GM12873 (cell line): ENCODE measurements around the gene WRAP53.
A peak's percentile ranks its signal among the peaks of the same experiment; 100 is the strongest.

Experiments used
- CTCF ChIP-seq: IDR thresholded peaks from 2 replicates; pipeline ENCODE4 v1.5.1; 2012; ENCODE audit warnings: low read depth, mild to moderate bottlenecking, moderate library complexity, low read length, control low read depth; ENCODE audit not compliant: insufficient read depth; ENCODE audit errors: missing control alignments

The WRAP53 gene

DNA sequence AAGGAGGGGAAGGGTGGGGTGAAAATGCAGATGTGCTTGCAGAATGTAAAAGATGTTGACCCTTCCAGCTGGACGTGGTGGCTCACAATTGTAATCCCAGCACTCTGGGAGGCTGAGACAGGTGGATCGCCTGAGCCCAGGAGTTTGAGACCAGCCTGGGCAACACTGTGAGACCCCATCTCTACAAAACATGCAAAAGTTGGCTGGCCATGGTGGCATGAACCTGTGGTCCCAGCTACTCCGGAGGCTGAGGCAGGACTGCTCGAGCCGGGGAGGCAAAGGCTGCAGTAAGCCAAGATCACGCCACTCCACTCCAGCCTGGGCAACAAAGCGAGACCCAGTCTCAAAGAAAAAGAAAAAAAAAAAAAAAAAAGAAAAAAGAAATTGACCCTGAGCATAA, 19.8 kb upstream of the WRAP53 start:
- TF ChIP-seq CTCF, result no peak

DNA sequence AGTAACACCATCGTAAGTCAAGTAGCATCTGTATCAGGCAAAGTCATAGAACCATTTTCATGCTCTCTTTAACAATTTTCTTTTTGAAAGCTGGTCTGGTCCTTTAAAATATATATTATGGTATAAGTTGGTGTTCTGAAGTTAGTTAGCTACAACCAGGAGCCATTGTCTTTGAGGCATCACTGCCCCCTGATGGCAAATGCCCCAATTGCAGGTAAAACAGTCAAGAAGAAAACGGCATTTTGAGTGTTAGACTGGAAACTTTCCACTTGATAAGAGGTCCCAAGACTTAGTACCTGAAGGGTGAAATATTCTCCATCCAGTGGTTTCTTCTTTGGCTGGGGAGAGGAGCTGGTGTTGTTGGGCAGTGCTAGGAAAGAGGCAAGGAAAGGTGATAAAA, 15.0 kb upstream of the WRAP53 start:
- TF ChIP-seq CTCF, result peak; percentile 62

GRCh38 chr17:7674934-7675333, 13.3 kb upstream of the WRAP53 start:
- no peak for TF ChIP-seq CTCF

- no peak for TF ChIP-seq CTCF
These were observed 11.7 kb upstream of the WRAP53 start for GRCh38 chr17:7676533-7676932.

- no peak for TF ChIP-seq CTCF
These were observed 10.7 kb upstream of the WRAP53 start for GRCh38 chr17:7677388-7678067.

DNA sequence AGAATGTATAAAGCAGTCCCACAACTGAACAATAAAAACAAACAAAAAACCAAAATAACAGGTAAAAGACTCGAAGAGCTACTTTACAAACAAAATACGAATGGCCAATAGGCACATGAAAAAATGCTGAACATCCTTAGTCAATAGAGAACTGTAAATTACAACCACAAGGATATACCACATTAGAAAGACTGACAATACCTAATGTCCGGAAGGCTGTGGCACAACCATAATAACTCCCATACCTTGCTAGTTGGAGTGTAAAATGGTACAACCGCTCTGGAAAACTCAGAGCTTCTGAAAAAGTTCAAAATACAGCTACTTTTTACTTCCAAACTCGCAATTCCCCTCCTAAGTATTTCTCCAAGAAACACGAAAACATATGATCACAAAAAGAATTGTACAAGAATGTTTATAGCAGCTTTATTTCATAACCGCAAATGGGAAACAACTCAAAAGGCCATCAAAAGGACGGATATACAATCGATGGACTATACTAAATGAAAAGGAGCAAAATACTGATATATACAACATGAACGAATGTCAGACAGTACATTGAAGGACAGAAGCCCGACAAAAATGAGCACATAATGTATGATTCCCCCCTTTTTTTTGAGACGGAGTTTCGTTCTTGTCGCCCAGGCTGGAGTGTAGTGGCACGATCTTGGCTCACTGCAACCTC, 3.3 kb upstream of the WRAP53 start:
- TF ChIP-seq CTCF, result no peak

DNA sequence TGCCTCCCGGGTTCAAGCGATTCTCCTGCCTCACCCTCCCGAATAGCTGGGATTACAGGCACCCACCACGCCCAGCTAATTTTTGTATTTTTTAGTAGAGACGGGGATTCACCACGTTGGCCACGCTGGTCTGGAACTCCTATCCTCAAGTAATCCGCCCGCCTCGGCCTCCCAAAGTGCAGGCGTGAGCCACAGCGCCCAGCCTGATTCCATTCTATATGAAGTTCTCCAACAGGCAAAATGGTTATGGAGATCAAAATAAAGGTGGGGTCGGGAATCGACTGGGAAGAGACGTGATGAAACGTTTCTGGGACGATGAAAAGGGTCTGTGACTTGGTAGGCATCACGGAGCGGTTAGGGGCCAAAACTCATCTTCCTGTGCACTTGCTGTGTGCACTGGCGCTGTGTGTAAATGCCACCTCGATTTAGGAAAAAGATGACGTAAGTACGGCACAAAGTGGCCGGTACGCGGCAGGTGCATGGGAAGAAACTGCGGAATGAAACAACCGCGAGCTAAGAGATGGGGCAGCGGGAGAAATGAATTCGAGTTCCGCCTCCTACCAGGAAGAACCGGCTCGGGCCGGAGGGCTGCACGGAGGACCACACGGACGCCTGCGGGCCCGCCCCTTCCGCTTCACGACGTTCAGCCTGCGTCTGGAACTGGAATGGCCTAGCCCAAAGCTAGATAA, 2.6 kb upstream of the WRAP53 start:
- no peak for TF ChIP-seq CTCF
